GM23248 (cell line): Measurements from ENCODE around the gene AFAP1.

Experiments used
- EZH2 ChIP-seq: fragments of 200-600 bp; sonication (generic); IDR thresholded peaks from 2 replicates; pipeline ENCODE4 v1.6.1; 2018; ENCODE audit warnings: antibody characterized with exemption, mild to moderate bottlenecking; ENCODE audit not compliant: insufficient read depth, poor library complexity, severe bottlenecking
- EZH2phosphoT487 ChIP-seq: fragments of 200-600 bp; sonication (generic); IDR thresholded peaks from 2 replicates; pipeline ENCODE4 v1.6.1; 2018; ENCODE audit warnings: antibody characterized with exemption, moderate library complexity, mild to moderate bottlenecking, low read depth; ENCODE audit not compliant: insufficient read depth

- no peak for TF ChIP-seq EZH2
- no peak for TF ChIP-seq EZH2phosphoT487
Measured at GRCh38 chr4:7987148-7987989, 47.7 kb upstream of the AFAP1 start.
